Neuronal stem cell (in vitro differentiated cells): ENCODE results near the gene IL32.

Source experiments
- DNase-seq: peaks from one replicate; pipeline ENCODE4 v3.0.0-alpha.2; 2013; ENCODE audit warnings: low spot score
- H2AFZ ChIP-seq: one replicate; pipeline ENCODE4 v1.6.1; 2013; ENCODE audit warnings: mild to moderate bottlenecking, low read length, inconsistent platforms
- H2AK5ac ChIP-seq: 2 replicates; pipeline ENCODE4 v1.6.1; 2013; ENCODE audit warnings: low read depth, mild to moderate bottlenecking, inconsistent platforms, low read length, moderate library complexity, mixed read lengths
- H2BK120ac ChIP-seq: 2 replicates; pipeline ENCODE4 v1.6.1; 2013; ENCODE audit warnings: low read depth, mild to moderate bottlenecking, inconsistent platforms, low read length, moderate library complexity, mixed read lengths
- H2BK12ac ChIP-seq: one replicate; pipeline ENCODE4 v1.6.1; 2013; ENCODE audit warnings: low read length, inconsistent platforms
- H2BK15ac ChIP-seq: 2 replicates; pipeline ENCODE4 v1.6.1; 2013; ENCODE audit warnings: mild to moderate bottlenecking, low read length, inconsistent platforms, mixed read lengths
- H2BK5ac ChIP-seq: one replicate; pipeline ENCODE4 v1.6.1; 2013; ENCODE audit warnings: inconsistent platforms, mild to moderate bottlenecking, low read length, moderate library complexity
- H3K14ac ChIP-seq: one replicate; pipeline ENCODE4 v1.6.1; 2013; ENCODE audit warnings: low read length, inconsistent platforms
- H3K18ac ChIP-seq: 2 replicates; pipeline ENCODE4 v1.6.1; 2013; ENCODE audit warnings: low read length, inconsistent platforms
- H3K23ac ChIP-seq: 2 replicates; pipeline ENCODE4 v1.6.1; 2013; ENCODE audit warnings: low read depth, mild to moderate bottlenecking, mixed read lengths, low read length, inconsistent platforms; ENCODE audit not compliant: poor library complexity
- H3K27ac ChIP-seq: replicated peaks from 3 replicates; pipeline ENCODE4 v1.5.1; 2013; ENCODE audit warnings: low read length, inconsistent platforms
- H3K27me3 ChIP-seq, 3 experiments: 2 replicates each; pipeline ENCODE4 v1.6.1; 2013; ENCODE audit warnings: low read length in 3 of 3, mild to moderate bottlenecking in 2 of 3, inconsistent platforms in 1 of 3, low read depth in 1 of 3, mixed read lengths in 1 of 3, moderate library complexity in 1 of 3; ENCODE audit not compliant: control insufficient read depth in 3 of 3, insufficient read depth in 3 of 3
- H3K36me3 ChIP-seq, 2 donors: replicated peaks in 1 of 2; 2 replicates each; pipeline ENCODE4 v1.6.1; 2013; ENCODE audit warnings: low read length in 2 of 2; ENCODE audit not compliant: control insufficient read depth in 2 of 2, insufficient read depth in 2 of 2
- H3K4ac ChIP-seq: 2 replicates; pipeline ENCODE4 v1.6.1; 2013; ENCODE audit warnings: inconsistent platforms, mild to moderate bottlenecking, low read length, moderate library complexity
- H3K4me1 ChIP-seq, 2 donors: 1 replicate in 1 of 2; 2 replicates in 1 of 2; pipeline ENCODE4 v1.6.1; 2013; ENCODE audit warnings: low read length in 2 of 2, low read depth in 1 of 2; ENCODE audit not compliant: control insufficient read depth in 2 of 2, insufficient read depth in 1 of 2
- H3K4me2 ChIP-seq: one replicate; pipeline ENCODE4 v1.6.1; 2013; ENCODE audit warnings: mild to moderate bottlenecking, low read length, inconsistent platforms; ENCODE audit not compliant: insufficient read depth, poor library complexity, severe bottlenecking
- H3K4me3 ChIP-seq, 2 donors: 2 replicates each; pipeline ENCODE4 v1.5.1; 2013; ENCODE audit warnings: low read length in 2 of 2, mild to moderate bottlenecking in 2 of 2, inconsistent platforms in 1 of 2, moderate library complexity in 1 of 2
- H3K79me1 ChIP-seq: one replicate; pipeline ENCODE4 v1.6.1; 2013; ENCODE audit warnings: low read depth, mild to moderate bottlenecking, inconsistent platforms, low read length, moderate library complexity
- H3K9ac ChIP-seq: one replicate; pipeline ENCODE4 v1.6.1; 2013; ENCODE audit warnings: mild to moderate bottlenecking, low read depth, low read length, inconsistent platforms; ENCODE audit not compliant: poor library complexity
- H3K9me3 ChIP-seq, 2 donors: replicated peaks in 1 of 2; 2 replicates each; pipeline versions ENCODE3 to v1.6.1; 2013; ENCODE audit warnings: low read length in 2 of 2, mild to moderate bottlenecking in 2 of 2, inconsistent platforms in 1 of 2, low read depth in 1 of 2, mixed read lengths in 1 of 2, moderate library complexity in 1 of 2; ENCODE audit not compliant: control insufficient read depth in 2 of 2, insufficient read depth in 1 of 2
- H4K8ac ChIP-seq: one replicate; pipeline ENCODE4 v1.6.1; 2013; ENCODE audit warnings: low read depth, mild to moderate bottlenecking, inconsistent platforms, low read length, moderate library complexity
- H4K91ac ChIP-seq: one replicate; pipeline ENCODE4 v1.6.1; 2013; ENCODE audit warnings: low read length, low read depth, mild to moderate bottlenecking, inconsistent platforms; ENCODE audit not compliant: poor library complexity
- WGBS, 2 donors: extraction: QIAGEN DNeasy Blood & Tissue Kit; methylation state at CpG; one replicate each; pipeline ENCODE4 v1.1.7; 2013; ENCODE audit warnings: missing lambda C conversion rate in 2 of 2, mixed read lengths in 1 of 2; ENCODE audit not compliant: insufficient read length in 2 of 2, insufficient replicate concordance in 1 of 2; ENCODE audit errors: extremely low coverage in 2 of 2; 5-methylcytosine and 5-hydroxymethylcytosine counted together

Gene IL32

DNA sequence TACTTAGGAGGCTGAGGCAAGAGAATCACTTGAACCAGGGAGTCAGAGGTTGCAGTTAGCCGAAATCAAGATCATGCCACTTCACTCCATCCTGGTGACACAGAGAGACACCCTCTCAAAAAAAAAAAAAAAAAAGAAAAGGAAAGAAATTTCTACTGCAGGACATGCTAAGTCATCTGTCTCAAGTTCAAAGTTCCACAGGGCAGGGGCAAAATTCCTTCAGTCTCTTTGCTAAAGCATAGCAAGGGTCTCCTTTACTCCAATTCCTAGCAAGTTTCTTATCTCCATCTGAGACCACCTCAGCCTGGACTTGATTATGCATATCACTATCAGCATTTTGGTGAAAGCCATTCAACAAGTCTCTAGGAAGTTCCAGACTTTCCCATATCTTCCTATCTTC is 19.1 kb downstream of the IL32 start:
- Histone ChIP-seq H2BK15ac (no peak overlapping the region), H3K14ac (no peak overlapping the region), H3K4me2 (no peak overlapping the region), H3K9me3 (no peaks in the 10 kb centered on the region), H3K27ac (no peak overlapping the region), H2AK5ac (no peak overlapping the region), H3K79me1 (peaks cover 1% of the 10 kb centered on the region), H3K9ac (no peak overlapping the region), H3K4me3 (no peak overlapping the region), H3K18ac (no peak overlapping the region), H2BK120ac (no peak overlapping the region), H3K23ac (no peak overlapping the region), H3K36me3 (no peaks in the 10 kb centered on the region), H3K4me1 (peaks cover 12 to 19% of the 10 kb centered on the region in 2 donors), H2BK5ac (no peak overlapping the region), H2BK12ac (no peak overlapping the region), H4K91ac (no peak overlapping the region), H2AFZ (no peak overlapping the region), H4K8ac (no peak overlapping the region), H3K4ac (no peak overlapping the region), H3K27me3 (peaks cover 0 to 8% (median 0%) of the 10 kb centered on the region in 3 experiments)
- WGBS, 2 donors: no CpG with 5 or more reads among the region's 1 CpG
- no peak for DNase-seq

- WGBS, 2 donors: no CpG with 5 or more reads among the region's 7 CpGs
These were observed 19.7 kb downstream of the IL32 start for GRCh38 chr16:3084969-3085670.

DNA sequence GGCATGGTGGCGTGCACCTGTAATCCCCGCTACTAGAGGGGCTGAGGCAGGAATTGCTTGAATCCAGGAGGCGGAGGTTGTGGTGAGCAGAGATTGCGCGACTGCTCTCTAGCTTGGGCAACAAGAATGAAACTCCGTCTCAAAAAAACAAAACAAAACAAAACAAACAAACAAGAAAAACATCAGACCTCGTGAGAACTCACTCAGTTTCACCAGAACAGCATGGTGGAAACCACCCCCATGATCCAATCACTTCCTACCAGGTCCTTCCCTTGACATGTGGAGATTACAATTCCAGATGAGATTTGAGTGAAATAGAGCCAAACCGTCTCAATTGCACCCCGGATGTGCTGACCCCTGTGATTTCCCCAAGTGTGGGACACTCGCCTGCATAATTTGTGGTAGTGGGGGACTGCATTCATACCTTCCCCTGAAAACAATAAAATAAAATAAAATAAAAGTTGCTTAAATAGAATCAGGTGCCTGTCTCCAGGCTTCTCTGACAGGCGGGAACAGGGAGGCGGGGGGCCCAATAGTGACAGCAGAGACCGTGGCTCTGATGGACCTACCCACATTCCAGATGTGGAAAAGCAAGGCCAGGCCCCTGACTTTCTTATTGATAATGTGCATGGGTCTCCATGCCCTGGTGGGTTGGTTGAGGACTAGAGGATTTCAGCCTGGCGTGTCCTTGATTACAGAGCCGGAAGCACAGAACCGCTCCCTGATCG is 20.6 kb downstream of the IL32 start:
- peaks cover 12 to 19% of the 10 kb centered on the region in 2 donors for H3K4me1 ChIP-seq
- no peak overlapping the region for H3K18ac ChIP-seq
- no peak overlapping the region for H3K23ac ChIP-seq
- no peaks in the 10 kb centered on the region for H3K9me3 ChIP-seq
- no peak overlapping the region for H3K4ac ChIP-seq
- peaks cover 1% of the 10 kb centered on the region for H3K79me1 ChIP-seq
- WGBS, 2 donors: no CpG with 5 or more reads among the region's 17 CpGs
- H2BK120ac ChIP-seq: no peak overlapping the region
- peak overlapping the region; percentile 88 for H2AFZ ChIP-seq
- H2BK15ac ChIP-seq: peak overlapping the region; percentile 87
- H3K27ac ChIP-seq: no peak overlapping the region
- H3K9ac ChIP-seq: no peak overlapping the region
- H3K36me3 ChIP-seq: no peaks in the 10 kb centered on the region
- DNase-seq: no peak
- H3K4me3 ChIP-seq: no peak overlapping the region
- peaks cover 0 to 5% (median 0%) of the 10 kb centered on the region in 3 experiments for H3K27me3 ChIP-seq
- no peak overlapping the region for H2AK5ac ChIP-seq
- H2BK5ac ChIP-seq: no peak overlapping the region
- no peak overlapping the region for H4K91ac ChIP-seq
- H2BK12ac ChIP-seq: no peak overlapping the region
- H3K4me2 ChIP-seq: no peak overlapping the region
- H3K14ac ChIP-seq: no peak overlapping the region
- H4K8ac ChIP-seq: no peak overlapping the region

More at GRCh38 chr16:3084969-3085670, 19.7 kb downstream of the IL32 start:
- Histone ChIP-seq H2BK12ac (no peak overlapping the region), H3K27ac (no peak overlapping the region), H3K23ac (no peak overlapping the region), H3K4ac (no peak overlapping the region), H3K36me3 (no peaks in the 10 kb centered on the region), H3K9me3 (no peaks in the 10 kb centered on the region), H2BK15ac (no peak overlapping the region), H3K79me1 (peaks cover 1% of the 10 kb centered on the region), H2BK120ac (no peak overlapping the region), H4K8ac (no peak overlapping the region), H3K18ac (no peak overlapping the region), H3K4me3 (no peak overlapping the region), H4K91ac (no peak overlapping the region), H2BK5ac (no peak overlapping the region), H2AFZ (no peak overlapping the region), H3K9ac (no peak overlapping the region), H3K14ac (no peak overlapping the region), H2AK5ac (no peak overlapping the region), H3K27me3 (peaks cover 0 to 8% (median 0%) of the 10 kb centered on the region in 3 experiments), H3K4me2 (no peak overlapping the region), H3K4me1 (peaks cover 12 to 19% of the 10 kb centered on the region in 2 donors)
- no peak for DNase-seq

- Histone ChIP-seq H3K27me3 (peaks cover 0 to 3% (median 0%) of the 10 kb centered on the region in 3 experiments), H3K27ac (no peak overlapping the region), H2AK5ac (peak overlapping the region; percentile 98), H3K23ac (no peak overlapping the region), H3K4me1 (peaks cover 12 to 19% of the 10 kb centered on the region in 2 donors), H3K18ac (peak overlapping the region; percentile 83), H3K36me3 (no peaks in the 10 kb centered on the region), H2BK120ac (no peak overlapping the region), H4K91ac (no peak overlapping the region), H3K4ac (no peak overlapping the region), H2AFZ (peak overlapping the region; percentile 88), H4K8ac (peak overlapping the region; percentile 82), H2BK5ac (peak overlapping the region; percentile 66), H3K4me3 (no peak overlapping the region), H3K9ac (no peak overlapping the region), H3K14ac (no peak overlapping the region), H2BK12ac (no peak overlapping the region), H2BK15ac (peak overlapping the region; percentile 87), H3K4me2 (no peak overlapping the region), H3K79me1 (peaks cover 1% of the 10 kb centered on the region), H3K9me3 (no peaks in the 10 kb centered on the region)
- no CpG with 5 or more reads among the region's 14 CpGs for WGBS, 2 donors
- DNase-seq: no peak
These were observed 21.3 kb downstream of the IL32 start for GRCh38 chr16:3086596-3087242.
